ENCODE measurements around the gene C1orf35.

Gene C1orf35

GRCh38 chr1:228063251-228064191 is 39.6 kb downstream of the C1orf35 start:
- DNase-seq (ENCODE audit: low read depth) = no peak

GRCh38 chr1:228062812-228063211 is 40.3 kb downstream of the C1orf35 start:
- no peak for DNase-seq (ENCODE audit: low read depth)

DNA sequence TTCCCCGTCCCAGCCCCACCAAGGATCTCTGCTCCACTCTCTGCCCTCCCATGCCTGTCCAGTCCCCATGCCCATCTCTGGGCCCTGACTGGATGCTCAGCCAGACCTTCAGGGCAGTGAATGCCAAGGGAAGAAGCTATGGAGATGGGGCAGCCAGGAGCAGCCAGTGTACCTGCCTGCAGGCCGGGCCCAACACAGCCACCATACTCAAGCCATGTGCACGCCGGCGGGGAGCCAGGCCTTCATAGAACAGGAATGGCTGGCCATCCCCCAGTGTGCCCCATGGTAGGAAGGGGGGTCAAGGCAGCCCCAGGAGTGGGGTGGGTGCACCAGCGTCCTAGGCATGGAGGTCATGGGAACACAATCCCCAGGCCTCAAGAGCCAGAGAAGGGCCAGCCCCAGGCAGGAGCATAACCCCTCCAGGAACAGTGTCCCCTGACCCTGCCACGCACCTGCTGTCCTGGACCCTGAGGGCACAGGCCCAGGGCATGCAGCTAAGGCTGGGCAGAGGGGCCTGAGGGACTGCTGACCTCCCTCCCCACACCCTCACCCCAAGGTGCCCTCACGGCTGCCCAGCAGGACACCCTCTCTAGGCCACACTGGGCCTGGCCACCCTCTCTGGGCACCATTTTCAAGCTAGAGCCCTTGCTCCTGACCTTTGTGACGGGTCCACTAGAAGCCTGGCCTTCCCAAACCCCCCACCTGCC is 40.9 kb downstream of the C1orf35 start:
- DNase-seq (ENCODE audit: low read depth) = no peak

GRCh38 chr1:228061411-228062084 is 41.6 kb downstream of the C1orf35 start:
- DNase-seq (ENCODE audit: low read depth) = no peak

DNA sequence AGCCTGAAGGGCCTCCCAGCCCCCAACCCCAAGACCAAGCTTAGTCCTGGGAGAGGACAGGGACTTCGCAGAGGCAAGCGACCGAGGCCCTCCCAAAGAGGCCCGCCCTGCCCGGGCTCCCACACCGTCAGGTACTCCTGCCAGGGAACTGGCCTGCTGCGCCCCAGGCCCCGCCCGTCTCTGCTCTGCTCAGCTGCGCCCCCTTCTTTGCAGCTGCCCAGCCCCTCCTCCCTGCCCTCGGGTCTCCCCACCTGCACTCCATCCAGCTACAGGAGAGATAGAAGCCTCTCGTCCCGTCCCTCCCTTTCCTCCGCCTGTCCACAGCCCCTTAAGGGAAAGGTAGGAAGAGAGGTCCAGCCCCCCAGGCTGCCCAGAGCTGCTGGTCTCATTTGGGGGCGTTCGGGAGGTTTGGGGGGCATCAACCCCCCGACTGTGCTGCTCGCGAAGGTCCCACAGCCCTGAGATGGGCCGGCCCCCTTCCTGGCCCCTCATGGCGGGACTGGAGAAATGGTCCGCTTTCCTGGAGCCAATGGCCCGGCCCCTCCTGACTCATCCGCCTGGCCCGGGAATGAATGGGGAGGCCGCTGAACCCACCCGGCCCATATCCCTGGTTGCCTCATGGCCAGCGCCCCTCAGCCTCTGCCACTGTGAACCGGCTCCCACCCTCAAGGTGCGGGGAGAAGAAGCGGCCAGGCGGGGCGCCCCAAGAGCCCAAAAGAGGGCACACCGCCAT is 42.5 kb downstream of the C1orf35 start:
- DNase-seq (ENCODE audit: low read depth) = no peak

DNA sequence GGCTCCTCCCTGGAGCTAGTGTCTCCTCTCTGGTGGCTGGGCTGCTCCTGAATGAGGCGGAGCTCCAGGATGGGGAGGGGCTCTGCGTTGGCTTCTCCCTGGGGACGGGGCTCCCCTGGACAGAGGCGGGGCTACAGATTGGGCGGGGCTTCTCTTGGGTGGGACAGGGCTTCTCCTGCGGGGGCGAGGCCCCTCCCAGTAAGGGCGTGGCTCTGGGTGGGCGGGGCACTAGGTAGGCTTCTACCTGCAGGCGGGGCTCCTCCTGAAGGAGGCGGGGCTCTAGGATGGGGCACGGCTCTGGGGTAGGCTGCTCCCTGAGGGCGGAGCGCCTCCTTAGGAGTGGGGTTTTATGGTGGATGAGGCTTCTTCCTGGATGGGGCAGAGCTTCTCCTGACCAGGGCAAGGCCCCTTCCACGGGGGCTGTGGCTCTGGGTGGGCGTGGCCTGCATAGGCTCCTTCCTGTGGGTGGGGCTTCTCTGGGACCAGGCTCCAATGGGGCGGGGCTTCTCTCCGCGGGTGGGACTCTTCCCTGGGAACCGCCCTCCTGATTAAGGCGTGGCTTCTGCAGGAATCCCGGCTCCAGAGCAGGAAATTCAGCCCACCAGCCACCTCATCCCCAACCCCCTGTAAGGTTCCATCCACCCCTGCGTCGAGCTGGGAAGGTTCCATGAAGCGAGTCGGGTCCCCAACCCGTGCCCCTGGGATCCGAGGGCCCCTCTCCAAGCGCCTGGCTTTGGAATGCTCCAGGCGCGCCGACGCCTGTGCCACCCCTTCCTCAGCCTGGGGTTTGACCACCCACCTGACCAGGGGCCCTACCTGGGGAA is 43.3 kb downstream of the C1orf35 start:
- no peak for DNase-seq (ENCODE audit: low read depth)

DNA sequence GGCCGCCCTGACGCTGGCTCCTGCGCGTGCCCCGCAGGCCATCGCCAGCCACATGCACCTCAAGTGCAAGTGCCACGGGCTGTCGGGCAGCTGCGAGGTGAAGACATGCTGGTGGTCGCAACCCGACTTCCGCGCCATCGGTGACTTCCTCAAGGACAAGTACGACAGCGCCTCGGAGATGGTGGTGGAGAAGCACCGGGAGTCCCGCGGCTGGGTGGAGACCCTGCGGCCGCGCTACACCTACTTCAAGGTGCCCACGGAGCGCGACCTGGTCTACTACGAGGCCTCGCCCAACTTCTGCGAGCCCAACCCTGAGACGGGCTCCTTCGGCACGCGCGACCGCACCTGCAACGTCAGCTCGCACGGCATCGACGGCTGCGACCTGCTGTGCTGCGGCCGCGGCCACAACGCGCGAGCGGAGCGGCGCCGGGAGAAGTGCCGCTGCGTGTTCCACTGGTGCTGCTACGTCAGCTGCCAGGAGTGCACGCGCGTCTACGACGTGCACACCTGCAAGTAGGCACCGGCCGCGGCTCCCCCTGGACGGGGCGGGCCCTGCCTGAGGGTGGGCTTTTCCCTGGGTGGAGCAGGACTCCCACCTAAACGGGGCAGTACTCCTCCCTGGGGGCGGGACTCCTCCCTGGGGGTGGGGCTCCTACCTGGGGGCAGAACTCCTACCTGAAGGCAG is 44.0 kb downstream of the C1orf35 start:
- DNase-seq (ENCODE audit: low read depth) = no peak

DNA sequence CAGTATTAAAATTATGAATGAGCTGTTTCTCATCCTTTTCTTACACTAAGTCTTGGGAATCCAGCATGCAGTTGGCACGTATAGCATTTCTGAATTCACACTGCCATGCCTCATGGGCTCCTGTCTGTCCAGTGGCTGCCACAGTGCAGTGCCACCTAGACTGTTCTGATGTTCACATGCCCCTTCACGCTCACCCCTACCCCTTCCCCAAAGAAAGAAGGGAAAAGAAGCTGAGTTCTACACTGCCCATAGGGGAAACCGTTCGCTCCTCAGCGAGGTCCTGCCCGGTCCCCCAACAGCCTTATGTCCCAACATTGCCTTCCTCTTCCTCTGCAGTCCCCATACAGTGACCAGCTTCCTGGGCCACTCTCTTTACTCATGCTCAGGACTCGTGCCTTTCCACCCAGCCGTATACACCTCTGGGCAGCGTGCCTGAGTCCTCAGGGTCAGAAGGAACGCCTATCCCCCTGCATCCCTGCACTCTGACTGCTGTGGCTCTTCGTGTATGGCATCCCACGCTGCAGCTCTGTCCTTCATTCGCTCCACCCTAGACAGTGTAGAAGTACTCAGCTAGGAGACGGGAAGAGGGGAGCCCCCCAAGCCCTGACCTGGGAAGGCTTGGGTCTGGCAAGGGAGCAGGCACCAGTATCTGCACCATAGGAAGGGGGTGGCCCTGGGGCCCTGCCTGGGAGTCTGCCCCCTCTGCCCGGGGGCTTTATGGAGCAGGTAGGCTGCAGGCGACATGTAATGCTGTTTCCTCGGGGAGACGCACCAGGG is 44.8 kb downstream of the C1orf35 start:
- no peak for DNase-seq (ENCODE audit: low read depth)
